Measurements from ENCODE around the gene OR4C5.
"Not testable (repeated sequence)": the region's sequence is repeated elsewhere in the genome, so short reads cannot be mapped to it uniquely, and the experiment has no call there.

OR4C5 gene

GRCh38 chr11:48341466-48341865, 24.8 kb downstream of the OR4C5 start:
- TF ChIP-seq EZH2phosphoT487 (IDR thresholded peaks at IDR 0.05; ENCODE audit: borderline replicate concordance), result no peak
- H3K9ac ChIP-seq (ENCODE audit: low read depth, low read length, poor library complexity, severe bottlenecking), result no peak overlapping the region
- no peak overlapping the region for H3K4me2 ChIP-seq (ENCODE audit: low read depth, low read length, poor library complexity, severe bottlenecking)
- H2AFZ ChIP-seq (ENCODE audit: low read length), result no peak overlapping the region
- no peaks in the 10 kb centered on the region for H3K9me2 ChIP-seq (replicated peaks; ENCODE audit: low read depth, low read length)
- H3K4me3 ChIP-seq (ENCODE audit: low read length, poor library complexity, severe bottlenecking), result no peak overlapping the region
- H3K36me3 ChIP-seq (ENCODE audit: insufficient read depth, low read length), result no peaks in the 10 kb centered on the region
- H3K27me3 ChIP-seq (ENCODE audit: insufficient read depth, low read length, poor library complexity, severe bottlenecking), result no peaks in the 10 kb centered on the region
- H3F3A ChIP-seq (ENCODE audit: low read depth), result no peaks in the 10 kb centered on the region
- H4K20me1 ChIP-seq (ENCODE audit: insufficient read depth, low read length, poor library complexity, severe bottlenecking), result no peaks in the 10 kb centered on the region
- no peaks in the 10 kb centered on the region for H3K4me1 ChIP-seq (ENCODE audit: insufficient read depth, low read length, poor library complexity, severe bottlenecking)
- no peaks in the 10 kb centered on the region for H3K79me2 ChIP-seq (ENCODE audit: insufficient read depth, low read length)
- H3K9me3 ChIP-seq (ENCODE audit: insufficient read depth, low read depth, low read length), result no peaks in the 10 kb centered on the region; the same call in 1 of the 2 replicates

- not testable (repeated sequence) for H3K79me2 ChIP-seq (ENCODE audit: insufficient read depth, low read length)
Measured at GRCh38 chr11:48324620-48325019, 41.6 kb downstream of the OR4C5 start, which contains the start of gene OR4C3. OR4C3 (plus strand) TSS chr11:48324920; CDS start chr11:48325022, 102 bp downstream.

GRCh38 chr11:48319813-48320212, 46.5 kb downstream of the OR4C5 start:
- H3K9me2 ChIP-seq (replicated peaks; ENCODE audit: low read depth, low read length); H3K4me1 ChIP-seq (ENCODE audit: insufficient read depth, low read length, poor library complexity, severe bottlenecking); H3K36me3 ChIP-seq (ENCODE audit: insufficient read depth, low read length); H3K4me3 ChIP-seq (ENCODE audit: low read length, poor library complexity, severe bottlenecking); H4K20me1 ChIP-seq (ENCODE audit: insufficient read depth, low read length, poor library complexity, severe bottlenecking); H3K9ac ChIP-seq (ENCODE audit: low read depth, low read length, poor library complexity, severe bottlenecking); H3K79me2 ChIP-seq (ENCODE audit: insufficient read depth, low read length); H3F3A ChIP-seq (ENCODE audit: low read depth); H2AFZ ChIP-seq (ENCODE audit: low read length); H3K4me2 ChIP-seq (ENCODE audit: low read depth, low read length, poor library complexity, severe bottlenecking); H3K9me3 ChIP-seq (ENCODE audit: insufficient read depth, low read depth, low read length); H3K27me3 ChIP-seq (ENCODE audit: insufficient read depth, low read length, poor library complexity, severe bottlenecking): not testable (repeated sequence)

More at GRCh38 chr11:48324620-48325019, 41.6 kb downstream of the OR4C5 start, which contains the start of gene OR4C3:
- H4K20me1 ChIP-seq (ENCODE audit: insufficient read depth, low read length, poor library complexity, severe bottlenecking); H2AFZ ChIP-seq (ENCODE audit: low read length); H3F3A ChIP-seq (ENCODE audit: low read depth); H3K9me3 ChIP-seq (ENCODE audit: insufficient read depth, low read depth, low read length); H3K27me3 ChIP-seq (ENCODE audit: insufficient read depth, low read length, poor library complexity, severe bottlenecking); H3K9ac ChIP-seq (ENCODE audit: low read depth, low read length, poor library complexity, severe bottlenecking); H3K9me2 ChIP-seq (replicated peaks; ENCODE audit: low read depth, low read length); H3K4me1 ChIP-seq (ENCODE audit: insufficient read depth, low read length, poor library complexity, severe bottlenecking); H3K4me3 ChIP-seq (ENCODE audit: low read length, poor library complexity, severe bottlenecking); H3K4me2 ChIP-seq (ENCODE audit: low read depth, low read length, poor library complexity, severe bottlenecking); H3K36me3 ChIP-seq (ENCODE audit: insufficient read depth, low read length): not testable (repeated sequence)

Data from Loucy (cell line).